GM21360 (cell line): ENCODE results near the gene IFRD2.

ENCODE experiments used
- ATAC-seq: cut with Tn5 transposase; IDR thresholded peaks from one replicate; pipeline ENCODE4 v1.9.1; 2021; ENCODE audit warnings: mild to moderate bottlenecking, moderate library complexity; ENCODE audit not compliant: unreplicated experiment

IFRD2 gene, protein sequence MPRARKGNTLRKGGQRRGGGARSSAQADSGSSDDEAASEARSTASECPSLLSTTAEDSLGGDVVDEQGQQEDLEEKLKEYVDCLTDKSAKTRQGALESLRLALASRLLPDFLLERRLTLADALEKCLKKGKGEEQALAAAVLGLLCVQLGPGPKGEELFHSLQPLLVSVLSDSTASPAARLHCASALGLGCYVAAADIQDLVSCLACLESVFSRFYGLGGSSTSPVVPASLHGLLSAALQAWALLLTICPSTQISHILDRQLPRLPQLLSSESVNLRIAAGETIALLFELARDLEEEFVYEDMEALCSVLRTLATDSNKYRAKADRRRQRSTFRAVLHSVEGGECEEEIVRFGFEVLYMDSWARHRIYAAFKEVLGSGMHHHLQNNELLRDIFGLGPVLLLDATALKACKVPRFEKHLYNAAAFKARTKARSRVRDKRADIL

DNA sequence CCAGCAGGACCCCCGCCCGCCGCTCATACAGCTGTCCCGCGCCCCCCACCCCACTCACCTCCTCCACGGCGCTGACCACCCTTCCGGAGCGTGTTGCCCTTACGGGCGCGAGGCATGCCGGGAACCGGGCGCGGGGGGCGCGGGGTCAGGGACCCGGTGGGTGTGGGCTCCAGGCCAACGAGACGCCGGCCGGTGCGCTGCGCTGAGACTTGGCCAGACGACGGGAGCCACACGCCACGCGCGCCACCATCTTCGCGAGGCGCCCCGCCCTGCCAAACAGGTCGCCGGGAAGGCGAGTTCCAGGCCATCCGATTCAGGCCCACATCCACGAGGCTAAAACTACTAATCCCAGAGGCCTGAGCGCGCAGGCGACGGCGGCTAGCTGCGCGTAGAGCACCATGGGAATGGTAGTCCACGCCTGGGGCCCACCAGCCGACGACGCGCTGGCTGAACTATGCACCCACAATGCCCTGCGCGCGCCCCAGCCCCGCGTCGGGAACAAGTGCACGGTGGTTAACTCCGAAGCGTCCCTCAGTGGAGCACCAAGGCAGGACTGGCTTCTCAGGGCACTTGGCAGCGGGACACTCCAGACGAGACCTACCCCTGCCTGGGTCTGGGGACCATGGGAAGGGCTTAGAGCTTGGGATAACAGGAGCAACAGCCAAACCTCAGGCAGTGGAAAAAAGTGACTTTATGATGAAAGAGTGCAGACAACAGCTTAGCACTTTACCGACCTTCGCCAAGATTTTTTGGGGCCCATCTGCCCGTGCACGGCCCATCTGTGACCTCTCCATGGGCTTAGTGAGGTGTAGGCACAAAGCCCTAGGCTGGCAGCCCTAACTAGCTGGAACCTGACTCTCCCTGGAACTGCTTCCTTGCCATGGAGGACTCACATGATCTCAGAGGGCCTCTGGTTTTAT lies at the start of gene IFRD2:
IFRD2 (minus strand) TSS at position 271 of the 920 bp plus-strand sequence; CDS start at position 116, 155 bp downstream.
- peak; percentile 90 for ATAC-seq

DNA sequence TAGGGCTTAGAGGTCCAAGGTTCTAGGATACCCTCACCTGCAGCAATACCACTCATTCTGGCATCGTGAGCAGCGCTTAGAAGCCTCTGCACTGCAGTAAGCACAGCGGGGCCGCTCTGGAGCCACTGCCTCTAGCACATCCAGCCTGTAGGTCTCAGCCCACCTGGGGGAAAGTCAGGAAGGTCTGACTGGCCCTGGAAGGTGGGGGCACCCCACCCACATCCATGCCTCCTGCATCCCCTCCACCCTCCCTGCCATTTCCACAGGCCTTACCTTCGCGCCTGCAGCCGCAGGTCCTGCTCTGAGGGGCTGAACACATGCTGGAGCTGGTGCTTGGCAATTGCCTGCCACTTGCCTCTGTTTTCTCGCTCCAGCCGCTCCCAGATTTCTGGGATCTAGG lies 49.3 kb upstream of the IFRD2 start:
- no peak for ATAC-seq

DNA sequence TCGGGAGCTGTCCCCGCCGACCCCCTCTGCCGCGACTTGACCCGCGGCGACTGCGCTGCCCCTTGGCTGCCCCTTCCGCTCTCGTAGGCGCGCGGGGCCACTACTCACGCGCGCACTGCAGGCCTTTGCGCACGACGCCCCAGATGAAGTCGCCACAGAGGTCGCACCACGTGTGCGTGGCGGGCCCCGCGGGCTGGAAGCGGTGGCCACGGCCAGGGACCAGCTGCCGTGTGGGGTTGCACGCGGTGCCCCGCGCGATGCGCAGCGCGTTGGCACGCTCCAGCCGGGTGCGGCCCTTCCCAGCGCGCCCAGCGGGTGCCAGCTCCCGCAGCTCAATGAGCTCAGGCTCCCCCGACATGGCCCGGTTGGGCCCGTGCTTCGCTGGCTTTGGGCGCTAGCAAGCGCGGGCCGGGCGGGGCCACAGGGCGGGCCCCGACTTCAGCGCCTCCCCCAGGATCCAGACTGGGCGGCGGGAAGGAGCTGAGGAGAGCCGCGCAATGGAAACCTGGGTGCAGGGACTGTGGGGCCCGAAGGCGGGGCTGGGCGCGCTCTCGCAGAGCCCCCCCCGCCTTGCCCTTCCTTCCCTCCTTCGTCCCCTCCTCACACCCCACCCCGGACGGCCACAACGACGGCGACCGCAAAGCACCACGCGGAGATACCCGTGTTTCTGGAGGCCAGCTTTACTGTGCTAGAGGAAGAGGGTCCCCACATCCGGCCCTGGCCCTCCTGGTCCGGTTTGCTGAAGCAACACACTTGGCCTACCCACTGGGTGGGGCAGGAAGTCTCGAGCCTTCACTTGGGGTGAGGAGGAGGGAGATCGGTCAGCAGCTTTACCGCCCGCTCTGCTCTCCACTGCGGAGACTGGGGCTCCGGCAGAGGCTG lies 48.5 kb upstream of the IFRD2 start, which contains the start of gene RASSF1:
RASSF1 (minus strand) TSS at position 389 of the 882 bp plus-strand sequence; CDS start at position 358, 31 bp downstream.
- no peak for ATAC-seq

DNA sequence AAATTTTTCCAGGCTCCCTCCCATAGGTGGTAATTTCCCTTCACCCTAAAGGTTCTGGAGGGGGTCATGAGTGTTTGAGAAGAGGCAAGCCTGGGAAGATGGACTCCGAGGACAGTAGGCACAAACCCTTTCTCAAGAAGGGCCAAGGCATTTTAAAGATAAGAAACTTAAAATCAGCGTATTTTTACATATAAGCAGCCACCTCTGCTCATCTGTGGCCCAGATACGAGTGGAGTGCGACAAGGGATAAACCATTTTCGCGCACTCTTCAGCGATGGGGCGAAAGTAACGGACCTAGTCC lies 47.9 kb upstream of the IFRD2 start:
- ATAC-seq: no peak

DNA sequence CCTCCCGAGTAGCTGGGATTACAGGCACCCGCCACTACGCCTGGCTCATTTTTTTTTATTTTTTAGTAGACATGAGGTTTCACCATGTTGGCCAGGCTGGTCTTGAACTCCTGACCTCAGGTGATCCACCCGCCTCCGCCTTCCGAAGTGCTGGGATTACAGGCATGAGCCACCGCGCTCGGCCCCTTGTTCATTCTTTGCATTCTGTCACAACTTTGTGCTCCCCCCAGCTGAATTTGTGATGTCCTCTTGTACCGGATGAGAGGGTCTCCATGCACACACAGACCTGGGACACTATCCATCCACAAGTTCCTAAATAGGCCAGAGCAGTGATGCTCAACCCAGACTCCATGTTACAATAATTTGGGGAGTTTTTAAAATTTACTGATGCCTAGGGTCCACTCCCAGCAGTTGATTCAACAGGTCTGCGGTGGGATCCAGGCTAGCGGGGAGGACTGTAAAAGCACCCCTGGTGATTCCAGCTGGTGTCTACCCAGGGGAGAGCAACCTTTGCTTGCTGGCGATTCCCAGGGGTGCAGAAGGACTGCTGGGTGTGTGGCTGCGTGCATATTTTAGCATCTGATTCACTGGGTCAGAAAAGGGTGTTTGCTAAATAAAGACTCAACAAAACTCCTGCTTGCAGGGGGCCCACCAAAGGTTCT lies 47.4 kb upstream of the IFRD2 start:
- ATAC-seq: no peak

DNA sequence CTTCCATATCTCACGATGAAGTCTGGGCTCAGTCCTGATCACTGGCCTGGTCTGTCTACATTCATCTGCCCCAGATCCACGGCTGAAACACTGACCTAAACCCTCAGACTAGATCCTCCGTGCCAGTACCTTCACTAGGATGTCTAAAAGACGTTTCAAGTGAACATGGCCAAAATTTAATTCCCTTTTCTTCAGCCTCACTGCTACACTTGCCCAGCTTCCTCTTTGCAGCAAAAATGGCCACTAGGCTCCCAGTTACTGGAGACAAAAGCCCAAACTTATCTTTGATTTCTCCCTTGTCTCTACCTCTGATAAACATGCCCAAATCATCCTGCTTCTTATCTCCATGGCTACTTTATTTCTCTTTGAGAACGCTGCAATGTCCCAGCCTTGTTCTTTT lies 46.7 kb upstream of the IFRD2 start:
- ATAC-seq: no peak

DNA sequence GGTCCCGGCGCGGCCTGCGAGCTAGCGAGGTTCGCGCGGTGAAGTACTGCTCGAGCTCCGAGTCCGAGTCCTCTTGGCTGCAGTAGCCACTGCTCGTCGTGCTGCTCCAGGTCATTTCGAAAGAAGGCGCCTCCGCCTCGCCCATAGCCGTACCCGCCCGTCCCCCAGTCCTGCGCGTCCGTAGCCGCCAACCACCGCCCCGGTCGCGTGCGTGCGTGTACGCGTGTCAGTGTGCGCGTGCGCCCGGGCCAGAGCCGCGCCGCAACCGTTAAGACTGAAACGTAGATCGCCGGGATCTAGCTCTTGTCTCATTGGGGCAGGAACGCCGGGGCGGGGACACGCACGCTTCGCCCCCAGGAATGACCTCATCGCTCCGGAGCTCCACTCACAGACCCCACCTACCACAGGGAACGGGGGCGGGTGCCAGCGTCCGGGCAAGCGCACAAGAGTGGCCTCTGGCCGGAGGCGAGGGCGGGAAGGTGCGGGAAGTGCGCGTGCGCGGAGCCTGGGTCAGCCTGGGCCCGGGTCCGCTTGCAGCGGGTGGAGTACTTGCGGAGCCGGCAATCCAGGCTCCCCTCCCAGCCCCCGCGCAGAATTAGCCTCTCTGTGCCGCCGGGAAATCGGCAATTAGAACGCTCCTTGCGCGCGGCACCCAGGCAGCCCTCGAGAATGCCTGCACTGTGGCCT lies 45.1 kb upstream of the IFRD2 start:
- peak; percentile 70 for ATAC-seq

DNA sequence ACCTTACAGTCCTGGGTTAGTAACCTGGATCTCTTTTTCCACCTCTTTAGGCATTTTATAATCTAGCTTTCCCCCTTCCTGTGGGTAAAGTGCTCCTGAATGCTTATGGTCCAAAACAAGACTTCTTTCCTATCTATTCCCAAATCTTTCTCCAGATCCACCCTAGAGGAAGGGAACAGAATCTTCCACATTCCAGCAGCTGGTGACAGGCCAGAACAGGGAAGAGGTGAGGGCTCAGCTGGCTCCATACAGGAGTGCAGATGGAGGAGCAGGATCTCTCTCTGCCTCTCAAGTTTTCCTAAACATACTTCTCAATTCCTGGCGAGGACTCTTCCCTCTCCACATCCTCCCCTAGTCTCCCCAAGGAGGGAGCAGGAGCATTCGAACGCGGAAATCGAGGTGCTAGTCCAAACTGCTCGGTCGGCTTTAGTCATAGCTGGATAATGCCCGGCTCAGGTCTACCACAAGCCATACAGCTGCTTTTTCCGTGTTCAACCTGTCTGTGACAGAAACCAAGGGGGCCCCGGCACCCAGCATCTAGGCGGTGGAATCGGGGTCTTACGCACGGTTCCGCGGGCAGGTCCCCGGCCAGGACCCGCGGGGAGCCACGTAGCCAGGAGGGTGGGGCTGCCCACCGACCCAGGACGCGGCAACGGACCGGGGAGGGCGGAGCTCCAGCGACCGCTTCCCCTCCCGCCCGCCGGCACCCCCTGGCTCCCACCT lies 44.4 kb upstream of the IFRD2 start:
- peak; percentile 32 for ATAC-seq

DNA sequence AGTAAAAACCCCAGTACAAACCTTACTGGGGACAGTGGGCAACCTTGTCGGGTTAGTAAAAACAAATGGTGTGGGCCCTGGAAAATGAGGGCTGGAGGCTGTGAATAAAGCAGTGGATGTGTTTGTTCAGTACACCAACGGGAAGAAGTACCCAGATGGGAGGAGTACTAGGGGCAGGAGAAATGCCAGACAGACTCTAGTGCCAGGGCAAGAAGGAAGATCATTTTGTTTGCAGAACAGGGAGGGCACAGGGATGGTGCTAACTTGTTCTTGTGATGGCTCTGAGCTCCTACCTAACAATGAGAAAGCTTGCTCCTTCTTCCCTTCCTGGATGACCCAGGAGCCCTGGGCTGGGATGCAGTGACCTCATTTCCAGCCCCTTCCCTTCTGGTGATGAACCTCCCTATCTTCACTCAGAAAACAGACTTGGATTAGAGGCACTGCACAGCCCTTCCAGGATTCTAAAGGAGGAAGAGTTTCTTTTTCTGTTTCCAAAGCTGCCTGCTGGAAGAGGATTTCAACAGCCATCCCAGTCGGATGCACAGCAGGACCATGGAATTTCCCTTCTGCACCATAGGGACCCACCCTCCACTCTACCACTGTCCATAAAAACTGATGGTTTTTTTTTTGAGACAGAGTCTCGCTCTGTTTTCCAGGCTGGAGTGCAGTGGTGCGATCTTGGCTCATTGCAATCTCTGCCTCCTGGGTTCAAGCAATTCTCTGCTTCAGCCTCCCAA lies 42.3 kb upstream of the IFRD2 start:
- no peak for ATAC-seq

DNA sequence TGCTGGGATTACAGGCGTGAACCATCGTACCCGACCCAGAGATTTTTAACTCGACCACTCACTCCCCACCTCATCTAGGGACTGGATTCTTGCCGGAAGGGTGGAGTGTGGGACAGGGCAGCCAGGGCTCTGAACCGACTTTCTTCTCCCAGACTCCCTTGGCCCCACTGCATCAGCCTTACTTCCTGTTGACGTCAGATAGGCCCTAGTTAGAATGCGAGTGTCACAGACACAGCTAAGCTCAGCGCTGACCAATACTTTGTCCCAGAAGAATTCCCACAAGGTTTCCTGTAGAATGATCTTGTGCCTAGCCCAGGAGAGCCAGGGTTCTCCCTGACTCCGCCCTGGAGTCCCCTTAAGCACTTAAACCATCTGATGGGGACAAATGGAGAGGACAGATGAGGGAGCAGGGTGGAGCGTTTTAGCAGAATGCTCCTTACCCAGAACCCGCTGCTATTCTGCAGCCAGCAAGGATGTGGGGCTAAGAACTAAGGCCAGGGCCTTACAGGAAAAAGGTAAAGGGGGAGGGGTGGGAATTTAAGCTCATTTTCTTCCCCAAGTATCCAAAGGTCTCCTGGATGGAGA lies 41.6 kb upstream of the IFRD2 start:
- no peak for ATAC-seq

DNA sequence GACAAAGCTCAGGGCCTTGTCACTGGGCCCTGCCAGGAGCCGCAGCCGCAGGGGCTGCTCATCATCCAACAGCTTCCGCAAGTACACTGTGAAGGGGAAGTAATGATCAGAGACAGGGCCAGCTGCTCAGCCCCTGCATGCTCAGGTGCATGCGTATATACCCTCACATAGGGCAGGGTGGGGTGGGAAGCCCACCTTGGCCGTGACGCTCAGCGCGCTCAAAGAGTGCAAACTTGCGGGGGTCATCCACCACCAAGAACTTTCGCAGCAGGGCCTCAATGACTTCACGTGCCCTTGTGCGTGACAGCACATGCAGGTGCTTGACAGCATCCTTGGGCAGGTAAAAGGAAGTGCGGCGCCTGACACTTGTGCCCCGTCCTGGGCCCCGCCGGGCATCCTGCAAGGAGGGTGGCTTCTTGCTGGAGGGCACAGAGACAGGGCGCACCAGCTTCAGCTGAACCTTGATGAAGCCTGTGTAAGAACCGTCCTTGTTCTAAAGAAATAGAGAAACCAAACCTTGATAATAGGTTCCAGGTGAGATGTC lies 39.2 kb upstream of the IFRD2 start:
- no peak for ATAC-seq

DNA sequence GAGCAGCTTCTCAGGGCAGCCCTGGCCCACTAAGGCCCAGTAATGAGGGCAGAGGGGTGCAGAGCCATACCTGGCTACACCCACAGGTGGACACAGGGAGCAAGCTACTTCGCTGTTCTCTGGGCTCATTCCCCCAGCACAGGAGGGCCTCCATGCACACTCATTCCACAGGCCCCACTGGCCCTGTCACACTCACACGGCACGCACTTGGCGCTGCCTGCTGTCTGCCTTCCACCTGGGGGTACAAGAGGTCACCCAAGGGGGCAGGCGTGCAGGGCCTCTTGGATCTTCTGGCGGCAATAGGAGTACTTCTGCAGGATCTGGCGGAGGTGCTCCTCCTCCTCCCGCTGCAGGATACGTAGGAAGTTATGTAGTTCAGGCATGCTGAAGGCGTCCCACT lies 38.1 kb upstream of the IFRD2 start:
- no peak for ATAC-seq

DNA sequence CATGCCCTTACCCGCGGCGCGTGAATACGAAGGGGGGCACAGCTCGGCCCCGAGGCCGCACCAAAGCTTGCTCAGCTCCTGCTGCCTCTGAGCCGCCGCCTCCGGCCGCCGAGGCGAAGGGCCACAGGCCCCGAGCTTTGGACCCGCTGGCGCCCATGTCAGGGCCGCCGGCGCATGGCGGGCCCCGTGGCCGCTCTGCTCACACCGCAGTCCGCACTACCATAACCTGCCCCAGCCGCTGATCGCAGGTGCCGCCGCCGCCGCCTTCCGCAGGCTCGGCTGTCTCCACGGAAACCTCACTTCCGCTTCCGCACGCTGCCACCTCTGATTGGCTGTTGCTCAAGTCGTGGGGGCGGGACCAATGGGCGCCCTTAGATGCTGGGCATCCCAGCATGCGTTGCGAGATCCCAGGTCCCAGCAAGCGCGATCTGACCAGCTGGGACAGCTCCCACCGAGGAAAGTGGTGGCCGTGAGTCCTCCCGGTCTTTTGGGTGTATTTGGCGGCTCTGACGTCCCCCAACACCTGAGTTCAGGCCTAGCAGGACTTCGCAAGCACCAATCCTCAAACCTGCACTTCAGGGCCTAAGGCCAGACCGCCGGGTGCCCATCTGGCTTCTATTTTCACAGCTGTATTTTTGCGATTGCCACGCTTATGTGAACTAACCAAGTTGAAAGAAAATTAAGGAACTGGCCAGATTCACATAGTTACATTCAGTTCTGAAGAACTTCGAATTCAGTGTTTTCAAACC lies 35.9 kb upstream of the IFRD2 start, which contains the start of gene TUSC2:
TUSC2 (minus strand) TSS at position 281 of the 749 bp plus-strand sequence; CDS start at position 157, 124 bp downstream.
- peak; percentile 77 for ATAC-seq

DNA sequence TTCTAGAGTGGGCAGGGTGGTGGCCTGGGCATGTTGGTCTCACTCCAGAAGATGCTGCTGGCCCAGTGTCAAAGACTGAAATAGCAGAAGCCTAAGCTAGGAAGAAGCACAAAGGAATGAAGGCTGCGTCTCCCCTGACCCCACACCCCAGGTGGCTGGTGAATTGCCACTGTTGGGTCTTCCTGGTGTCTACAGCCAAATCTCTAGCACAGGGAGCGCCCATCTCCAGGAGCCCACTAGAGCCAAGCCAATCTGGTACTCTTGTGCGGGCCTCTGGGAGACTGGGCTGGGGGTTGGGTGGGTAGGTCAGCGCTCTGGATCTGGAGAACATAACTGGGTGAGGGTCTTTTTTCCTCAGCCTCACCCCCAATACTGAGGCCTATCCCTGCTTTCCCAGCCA lies 34.9 kb upstream of the IFRD2 start:
- no peak for ATAC-seq

DNA sequence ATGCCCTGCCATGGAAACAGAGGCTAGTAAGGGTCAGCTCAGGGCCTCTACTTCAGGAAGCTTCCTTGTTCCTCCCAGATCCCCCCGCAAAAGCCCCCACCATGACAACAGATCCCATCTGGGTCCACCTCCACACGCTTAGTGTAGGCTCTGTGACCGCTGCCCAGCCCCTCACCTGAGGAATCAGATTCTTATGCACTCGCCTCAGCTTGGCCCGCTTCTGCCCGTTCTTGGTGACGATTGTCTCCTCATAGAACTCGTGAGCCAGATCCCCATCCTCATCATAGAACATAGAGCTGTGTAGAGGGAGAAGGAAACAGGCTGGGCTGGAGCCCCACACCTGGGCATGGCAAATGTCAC lies 33.9 kb upstream of the IFRD2 start:
- ATAC-seq: no peak

DNA sequence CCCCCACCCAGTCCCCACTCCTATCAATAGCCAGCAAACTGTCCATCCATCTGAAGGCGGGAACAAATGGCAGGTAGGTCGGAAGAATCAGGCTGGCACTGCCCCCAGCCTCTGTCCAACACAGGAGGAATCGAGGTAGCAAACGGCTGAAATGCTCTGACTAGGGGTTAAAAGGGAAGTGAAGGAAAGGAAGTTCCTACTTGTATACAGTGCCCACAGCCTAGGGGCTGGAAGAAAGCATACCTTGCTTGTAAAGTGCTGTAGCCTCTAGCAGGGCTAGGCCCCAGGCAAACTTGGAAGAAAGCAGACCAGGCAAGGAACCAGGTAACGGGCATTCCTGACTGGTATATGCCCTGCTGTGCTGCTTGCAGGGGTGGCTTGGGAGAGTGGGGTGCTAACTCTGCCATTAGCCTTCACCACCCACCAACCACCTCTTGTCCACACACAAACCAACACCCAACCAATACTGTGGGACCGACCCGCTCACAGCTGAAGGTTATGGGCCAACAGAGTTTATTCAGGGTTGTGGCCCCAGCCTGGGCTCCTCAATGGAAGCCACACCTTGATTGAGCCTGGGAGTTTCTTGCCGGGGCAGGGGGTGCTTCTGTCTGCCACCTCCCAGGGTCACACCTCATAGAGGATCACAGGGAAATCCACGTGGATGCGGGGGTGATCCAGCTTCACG lies 33.4 kb upstream of the IFRD2 start:
- no peak for ATAC-seq

DNA sequence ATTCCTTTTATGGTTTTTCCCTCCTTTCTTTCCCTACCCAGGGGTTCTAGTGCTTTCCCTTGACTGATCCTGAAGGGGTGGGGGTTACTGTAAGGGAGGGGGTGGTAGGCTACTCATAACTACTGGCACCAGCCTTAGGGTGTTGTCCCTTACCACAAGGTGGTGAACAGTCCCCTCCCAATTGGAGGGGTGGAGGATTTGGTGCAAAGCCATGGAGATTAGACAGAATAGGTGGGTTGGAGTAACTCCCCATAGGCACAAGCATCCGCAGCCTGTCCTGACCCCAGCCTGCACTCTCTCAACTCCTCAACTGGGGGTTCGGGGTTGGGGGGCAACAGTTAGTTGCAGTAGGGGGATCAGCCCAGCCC lies 32.9 kb upstream of the IFRD2 start:
- no peak for ATAC-seq
